Large intestine (tissue), 3 donors: Measurements from ENCODE around the gene RAPGEF1. TPM values are rescaled to one million over a fixed set of nuclear protein-coding genes. Genes with fewer than 3 reads are reported as not detected.
"Not testable (repeated sequence)": the region's sequence is repeated elsewhere in the genome, so short reads cannot be mapped to it uniquely, and the experiment has no call there.

Source experiments
- DNase-seq, 2 donors: peaks; one replicate each; pipeline versions ENCODE4 v3.0.0 to v3.0.0-alpha.2; 2013
- H3K27ac ChIP-seq: one replicate; pipeline ENCODE4 v1.5.1; 2013; ENCODE audit warnings: low read length
- H3K27me3 ChIP-seq: 2 replicates; pipeline ENCODE4 v1.6.1; 2013; ENCODE audit warnings: low read length; ENCODE audit not compliant: control insufficient read depth, insufficient read depth
- H3K36me3 ChIP-seq: 2 replicates; pipeline ENCODE4 v1.6.1; 2013; ENCODE audit warnings: low read length; ENCODE audit not compliant: control insufficient read depth, insufficient read depth
- H3K4me1 ChIP-seq: one replicate; pipeline ENCODE4 v1.6.1; 2013; ENCODE audit warnings: low read length; ENCODE audit not compliant: control insufficient read depth, insufficient read depth
- H3K4me3 ChIP-seq: one replicate; pipeline ENCODE4 v1.5.1; 2013; ENCODE audit warnings: low read length
- H3K9me3 ChIP-seq: one replicate; pipeline ENCODE4 v1.6.1; 2013; ENCODE audit warnings: mild to moderate bottlenecking, low read depth, low read length, moderate library complexity; ENCODE audit not compliant: control insufficient read depth
- WGBS: methylation state at CpG from one replicate; pipeline ENCODE4 v1.1.5; 2013; ENCODE audit warnings: low lambda C conversion rate; ENCODE audit not compliant: insufficient coverage; 5-methylcytosine and 5-hydroxymethylcytosine counted together
- polyA plus RNA-seq: library from polyadenylated mRNA; unstranded; fragments of 120-200 nt; gene quantifications from one replicate; pipeline ENCODE4 v1.2.1, GENCODE V29; 2013

RAPGEF1 gene
- polyA plus RNA-seq, 1 donor, result 39.7 TPM

GRCh38 chr9:131691969-131692611 is 47.8 kb downstream of the RAPGEF1 start:
- no peaks in the 10 kb centered on the region for H3K4me1 ChIP-seq
- no peak overlapping the region for H3K27ac ChIP-seq
- no peaks in the 10 kb centered on the region for H3K27me3 ChIP-seq
- H3K4me3 ChIP-seq, result no peak overlapping the region
- 70% methylated on average over 3 of the region's 7 CpGs for WGBS
- H3K36me3 ChIP-seq, result no peaks in the 10 kb centered on the region
- no peak for DNase-seq
- H3K9me3 ChIP-seq, result no peaks in the 10 kb centered on the region

DNA sequence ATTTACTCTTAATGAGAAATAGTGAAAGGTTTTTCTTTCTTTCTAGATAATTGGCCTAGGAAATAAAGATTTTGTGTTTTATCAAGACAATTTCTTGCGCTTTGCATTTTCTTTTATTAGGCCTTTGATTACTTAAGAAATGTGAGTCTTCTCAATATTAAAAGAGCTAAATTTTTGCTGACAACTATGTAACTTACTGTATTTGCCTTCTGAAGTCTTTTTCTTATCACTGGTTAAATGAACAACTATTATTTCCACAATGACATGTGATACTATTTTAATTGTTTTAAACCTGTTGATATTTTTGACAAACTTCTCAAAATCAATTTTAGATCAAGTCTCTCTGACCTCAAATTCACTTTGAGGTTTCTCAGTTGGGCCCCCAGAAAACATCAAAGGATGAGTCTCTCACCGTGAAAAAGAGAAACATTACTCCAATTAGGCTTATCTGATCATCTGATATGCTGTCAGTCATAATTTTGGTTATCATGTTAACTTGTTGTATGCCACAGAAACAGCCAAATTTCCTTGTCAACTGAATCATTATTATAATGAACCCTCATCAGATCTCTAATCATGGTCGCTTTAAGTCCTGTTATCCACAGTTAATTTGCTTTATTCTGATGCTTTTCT is 48.8 kb downstream of the RAPGEF1 start:
- Histone ChIP-seq H3K27me3 (no peaks in the 10 kb centered on the region), H3K27ac (no peak overlapping the region), H3K9me3 (no peaks in the 10 kb centered on the region), H3K36me3 (no peaks in the 10 kb centered on the region), H3K4me3 (no peak overlapping the region), H3K4me1 (no peaks in the 10 kb centered on the region)
- WGBS, result 100% methylated on average over 1 of the region's 3 CpGs
- no peak for DNase-seq

DNA sequence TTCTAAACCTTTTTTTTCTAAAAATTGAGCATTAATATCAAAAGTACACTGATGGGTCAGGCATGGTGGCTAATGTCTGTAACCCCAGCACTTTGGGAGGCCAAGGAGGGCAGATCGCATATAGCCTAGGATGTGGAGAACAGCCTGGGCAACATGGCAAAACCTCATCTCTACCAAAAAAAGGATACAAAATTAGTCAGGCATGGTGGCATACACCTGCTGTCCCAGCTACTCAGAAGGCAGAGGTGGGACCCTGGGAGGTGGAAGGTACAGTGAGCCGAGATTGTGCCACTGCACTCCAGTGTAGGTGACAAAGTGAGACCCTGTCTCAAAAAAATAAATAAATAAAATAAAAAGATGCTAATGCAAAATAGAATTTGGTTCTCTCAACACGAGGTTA is 49.4 kb downstream of the RAPGEF1 start:
- Histone ChIP-seq H3K4me1 (no peaks in the 10 kb centered on the region), H3K9me3 (no peaks in the 10 kb centered on the region), H3K27me3 (no peaks in the 10 kb centered on the region), H3K36me3 (no peaks in the 10 kb centered on the region), H3K4me3 (no peak overlapping the region), H3K27ac (no peak overlapping the region)
- no peak for DNase-seq
- 83% methylated on average over 2 of the region's 3 CpGs for WGBS

DNA sequence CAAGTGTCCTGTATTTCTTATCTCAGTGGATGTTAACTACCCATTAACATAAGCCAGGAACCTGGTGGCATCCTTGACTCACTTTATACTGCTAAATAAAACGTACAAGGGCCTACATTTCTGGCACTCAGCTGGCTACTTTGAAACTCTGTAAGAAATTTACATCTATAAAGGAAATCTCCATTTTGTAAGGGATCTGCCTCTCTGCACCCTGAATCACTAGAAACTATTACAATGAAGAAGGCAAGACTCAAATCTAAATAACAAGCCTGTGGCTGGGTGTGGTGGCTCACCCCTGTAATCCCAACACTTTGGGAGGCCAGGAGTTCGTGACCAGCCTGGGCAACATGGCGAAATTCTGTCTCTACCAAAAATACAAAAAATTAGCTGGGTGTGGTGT is 51.5 kb downstream of the RAPGEF1 start:
- no peak for DNase-seq
- WGBS, result no CpG with 5 or more reads among the region's 3 CpGs
- Histone ChIP-seq H3K36me3 (no peaks in the 10 kb centered on the region), H3K9me3 (no peaks in the 10 kb centered on the region), H3K27ac (no peak overlapping the region), H3K27me3 (no peaks in the 10 kb centered on the region), H3K4me1 (no peaks in the 10 kb centered on the region), H3K4me3 (no peak overlapping the region)

DNA sequence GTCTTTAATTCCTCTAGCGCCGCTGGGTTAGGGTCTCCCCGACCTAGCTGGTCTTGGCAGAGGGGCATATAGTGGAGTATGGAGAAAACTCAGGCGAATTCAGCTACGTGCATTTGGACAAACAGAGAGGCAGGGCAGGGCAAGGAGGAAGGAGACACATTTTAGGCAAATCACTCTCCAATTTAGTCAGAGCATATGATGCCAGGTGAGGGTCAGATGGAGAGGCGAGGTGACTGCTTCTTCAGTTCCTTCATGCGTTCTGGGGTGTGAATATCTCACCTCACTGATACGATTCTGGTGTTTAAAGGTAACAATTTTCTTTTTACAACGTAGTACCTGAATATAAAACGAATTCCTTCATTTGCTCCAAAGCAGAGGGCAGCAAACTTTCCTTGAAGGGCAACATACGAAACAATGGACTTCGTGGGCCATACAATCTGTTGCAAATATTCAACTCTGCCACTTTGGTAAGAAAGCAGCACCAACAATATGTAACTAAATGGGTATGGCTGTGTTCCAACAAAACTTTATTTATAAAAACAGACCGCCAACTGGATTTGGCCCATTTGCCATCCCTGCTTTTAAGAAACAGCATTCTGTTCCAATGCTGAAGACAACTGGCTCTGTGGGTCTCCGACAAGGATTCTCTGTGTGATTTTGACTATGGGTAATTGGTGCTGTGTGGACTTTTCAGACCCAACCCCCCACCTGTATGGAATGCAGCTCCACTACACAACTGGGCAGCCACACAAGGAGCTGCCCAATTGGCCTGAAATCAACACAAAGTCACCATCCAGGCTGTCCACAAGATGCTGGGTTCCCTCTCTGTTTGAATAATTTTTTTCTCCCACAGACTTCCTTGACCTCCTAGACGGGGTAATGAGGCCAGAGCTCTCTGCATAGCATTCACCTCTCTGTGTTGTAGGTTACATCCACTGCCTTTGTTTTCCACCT is 53.8 kb downstream of the RAPGEF1 start:
- Histone ChIP-seq H3K9me3 (no peaks in the 10 kb centered on the region), H3K27me3 (no peaks in the 10 kb centered on the region), H3K4me1 (no peaks in the 10 kb centered on the region), H3K36me3 (no peaks in the 10 kb centered on the region), H3K27ac (no peak overlapping the region), H3K4me3 (no peak overlapping the region)
- WGBS, result 100% methylated on average over 1 of the region's 15 CpGs
- DNase-seq, result no peak

DNA sequence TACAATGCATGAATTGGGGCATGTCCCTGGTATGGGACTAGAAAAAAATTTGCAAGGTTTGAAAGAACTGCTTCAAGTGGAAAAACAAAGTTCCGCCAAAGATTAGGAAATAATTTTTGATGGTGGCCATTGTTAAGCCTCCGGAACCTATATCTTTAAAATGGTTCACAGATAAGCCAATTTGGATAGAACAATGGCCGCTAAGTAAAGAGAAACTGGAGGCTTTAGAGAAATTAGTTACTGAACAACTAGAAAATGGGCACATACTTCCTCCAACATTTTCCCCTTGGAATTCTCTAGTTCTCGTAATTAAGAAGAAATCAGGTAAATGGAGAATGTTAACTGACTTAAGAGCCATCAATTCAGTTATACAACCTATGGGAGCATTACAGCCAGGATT is 56.8 kb downstream of the RAPGEF1 start:
- H3K4me3 ChIP-seq, H3K9me3 ChIP-seq, H3K36me3 ChIP-seq, H3K27me3 ChIP-seq, H3K27ac ChIP-seq, DNase-seq: not testable (repeated sequence)
- WGBS, result no CpG with 5 or more reads among the region's 4 CpGs
- peaks cover 12% of the 10 kb centered on the region for H3K4me1 ChIP-seq

- DNase-seq, result no peak
- Histone ChIP-seq H3K4me1 (peaks cover 12% of the 10 kb centered on the region), H3K4me3 (no peak overlapping the region), H3K27me3 (no peaks in the 10 kb centered on the region), H3K27ac (peak overlapping the region; percentile 10), H3K9me3 (no peaks in the 10 kb centered on the region), H3K36me3 (no peaks in the 10 kb centered on the region)
- WGBS, result 100% methylated on average over 1 of the region's 11 CpGs
Measured at GRCh38 chr9:131682261-131682660, 57.6 kb downstream of the RAPGEF1 start.

GRCh38 chr9:131681826-131682225 is 58.0 kb downstream of the RAPGEF1 start:
- WGBS, result 76% methylated on average over 3 of the region's 10 CpGs
- not testable (repeated sequence) for H3K4me3 ChIP-seq, H3K36me3 ChIP-seq, H3K27me3 ChIP-seq, DNase-seq, H3K9me3 ChIP-seq
- H3K27ac ChIP-seq, result peak overlapping the region; percentile 10
- H3K4me1 ChIP-seq, result peaks cover 15% of the 10 kb centered on the region

GRCh38 chr9:131681108-131681507 is 58.8 kb downstream of the RAPGEF1 start:
- peaks cover 22% of the 10 kb centered on the region for H3K4me1 ChIP-seq
- H3K27me3 ChIP-seq, H3K36me3 ChIP-seq, DNase-seq, H3K9me3 ChIP-seq, H3K27ac ChIP-seq, H3K4me3 ChIP-seq: not testable (repeated sequence)
- no CpG with 5 or more reads among the region's 5 CpGs for WGBS

- peaks cover 23% of the 10 kb centered on the region for H3K4me1 ChIP-seq
- DNase-seq, result no peak
- no CpG with 5 or more reads among the region's 12 CpGs for WGBS
- H3K27ac ChIP-seq, result no peak overlapping the region
- H3K36me3 ChIP-seq, result no peaks in the 10 kb centered on the region
- H3K27me3 ChIP-seq, result no peaks in the 10 kb centered on the region
- H3K4me3 ChIP-seq, result no peak overlapping the region
- H3K9me3 ChIP-seq, result no peaks in the 10 kb centered on the region
Measured at GRCh38 chr9:131679261-131680020, 60.4 kb downstream of the RAPGEF1 start.
